Neural cell (in vitro differentiated cells): ENCODE results near the gene ATAD1.

Source experiments
- EP300 ChIP-seq: fragments of 450-650 bp; conservative IDR thresholded peaks from 2 replicates; pipeline ENCODE4 v1.6.1; 2014; ENCODE audit warnings: antibody characterized with exemption, mild to moderate bottlenecking, moderate library complexity; ENCODE audit not compliant: poor library complexity, severe bottlenecking
- TF ChIP-seq, protein P1 (sequence below): fragments of 450-650 bp; IDR thresholded peaks from 2 replicates; pipeline ENCODE4 v1.5.1; 2014; ENCODE audit warnings: antibody characterized with exemption, mild to moderate bottlenecking, moderate library complexity; ENCODE audit not compliant: poor library complexity, severe bottlenecking
- TF ChIP-seq, protein P2 (sequence below): IDR thresholded peaks from 2 replicates; pipeline ENCODE4 v1.6.1; 2012; ENCODE audit warnings: borderline replicate concordance

DNA sequence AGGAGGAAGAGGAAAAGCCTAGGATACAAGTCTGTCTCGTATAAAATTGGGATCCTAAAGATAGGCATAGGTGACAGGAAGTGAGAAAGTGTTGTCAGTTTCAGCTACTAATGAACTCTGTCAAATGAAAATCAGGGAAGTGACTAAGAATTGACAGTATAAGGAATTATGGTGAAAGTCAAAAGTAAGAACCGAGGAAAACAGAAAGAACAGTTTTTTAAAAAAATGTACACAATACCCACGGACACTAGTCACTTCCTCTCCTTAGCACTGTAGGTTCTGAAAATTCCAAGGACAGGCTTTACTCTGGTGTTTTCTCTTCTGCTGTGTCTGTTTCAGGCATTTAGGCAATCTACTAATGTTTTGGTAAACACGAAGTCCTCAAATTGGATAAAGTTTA lies 42.3 kb downstream of the ATAD1 start:
- TF ChIP-seq, protein P1, sequence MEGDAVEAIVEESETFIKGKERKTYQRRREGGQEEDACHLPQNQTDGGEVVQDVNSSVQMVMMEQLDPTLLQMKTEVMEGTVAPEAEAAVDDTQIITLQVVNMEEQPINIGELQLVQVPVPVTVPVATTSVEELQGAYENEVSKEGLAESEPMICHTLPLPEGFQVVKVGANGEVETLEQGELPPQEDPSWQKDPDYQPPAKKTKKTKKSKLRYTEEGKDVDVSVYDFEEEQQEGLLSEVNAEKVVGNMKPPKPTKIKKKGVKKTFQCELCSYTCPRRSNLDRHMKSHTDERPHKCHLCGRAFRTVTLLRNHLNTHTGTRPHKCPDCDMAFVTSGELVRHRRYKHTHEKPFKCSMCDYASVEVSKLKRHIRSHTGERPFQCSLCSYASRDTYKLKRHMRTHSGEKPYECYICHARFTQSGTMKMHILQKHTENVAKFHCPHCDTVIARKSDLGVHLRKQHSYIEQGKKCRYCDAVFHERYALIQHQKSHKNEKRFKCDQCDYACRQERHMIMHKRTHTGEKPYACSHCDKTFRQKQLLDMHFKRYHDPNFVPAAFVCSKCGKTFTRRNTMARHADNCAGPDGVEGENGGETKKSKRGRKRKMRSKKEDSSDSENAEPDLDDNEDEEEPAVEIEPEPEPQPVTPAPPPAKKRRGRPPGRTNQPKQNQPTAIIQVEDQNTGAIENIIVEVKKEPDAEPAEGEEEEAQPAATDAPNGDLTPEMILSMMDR, result no peak
- TF ChIP-seq, protein P2, sequence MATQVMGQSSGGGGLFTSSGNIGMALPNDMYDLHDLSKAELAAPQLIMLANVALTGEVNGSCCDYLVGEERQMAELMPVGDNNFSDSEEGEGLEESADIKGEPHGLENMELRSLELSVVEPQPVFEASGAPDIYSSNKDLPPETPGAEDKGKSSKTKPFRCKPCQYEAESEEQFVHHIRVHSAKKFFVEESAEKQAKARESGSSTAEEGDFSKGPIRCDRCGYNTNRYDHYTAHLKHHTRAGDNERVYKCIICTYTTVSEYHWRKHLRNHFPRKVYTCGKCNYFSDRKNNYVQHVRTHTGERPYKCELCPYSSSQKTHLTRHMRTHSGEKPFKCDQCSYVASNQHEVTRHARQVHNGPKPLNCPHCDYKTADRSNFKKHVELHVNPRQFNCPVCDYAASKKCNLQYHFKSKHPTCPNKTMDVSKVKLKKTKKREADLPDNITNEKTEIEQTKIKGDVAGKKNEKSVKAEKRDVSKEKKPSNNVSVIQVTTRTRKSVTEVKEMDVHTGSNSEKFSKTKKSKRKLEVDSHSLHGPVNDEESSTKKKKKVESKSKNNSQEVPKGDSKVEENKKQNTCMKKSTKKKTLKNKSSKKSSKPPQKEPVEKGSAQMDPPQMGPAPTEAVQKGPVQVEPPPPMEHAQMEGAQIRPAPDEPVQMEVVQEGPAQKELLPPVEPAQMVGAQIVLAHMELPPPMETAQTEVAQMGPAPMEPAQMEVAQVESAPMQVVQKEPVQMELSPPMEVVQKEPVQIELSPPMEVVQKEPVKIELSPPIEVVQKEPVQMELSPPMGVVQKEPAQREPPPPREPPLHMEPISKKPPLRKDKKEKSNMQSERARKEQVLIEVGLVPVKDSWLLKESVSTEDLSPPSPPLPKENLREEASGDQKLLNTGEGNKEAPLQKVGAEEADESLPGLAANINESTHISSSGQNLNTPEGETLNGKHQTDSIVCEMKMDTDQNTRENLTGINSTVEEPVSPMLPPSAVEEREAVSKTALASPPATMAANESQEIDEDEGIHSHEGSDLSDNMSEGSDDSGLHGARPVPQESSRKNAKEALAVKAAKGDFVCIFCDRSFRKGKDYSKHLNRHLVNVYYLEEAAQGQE, result no peak
- TF ChIP-seq EP300, result no peak
